Activated T-helper 1 cell treated with anti-CD3 and anti-CD28 coated beads, Interleukin-12 subunit alpha, Interleukin-12 subunit beta, Interleukin-2, Interleukin-4 antibody, amounts not matched to agents 30 ng/mL and 10 ng/mL and 1 ng/mL, durations not matched to agents 14 hours and 24 hours and 36 hours (primary cell): ENCODE results near the gene COL25A1. TPM values are rescaled to one million over a fixed set of nuclear protein-coding genes. Genes with fewer than 3 reads are reported as not detected.

Experiments used
- DNase-seq: peaks from one replicate; pipeline ENCODE4 v3.0.0; 2021; ENCODE audit warnings: low spot score
- H3K27ac Mint-ChIP-seq: one replicate; pipeline ENCODE4 v1.8.0; 2021; ENCODE audit warnings: mild to moderate bottlenecking, mixed read lengths
- H3K27me3 Mint-ChIP-seq: one replicate; pipeline ENCODE4 v1.8.0; 2022; ENCODE audit warnings: mild to moderate bottlenecking, moderate library complexity, mixed read lengths; ENCODE audit not compliant: insufficient read depth
- H3K36me3 Mint-ChIP-seq: one replicate; pipeline ENCODE4 v1.8.0; 2021; ENCODE audit warnings: low read depth, mixed read lengths
- H3K4me1 Mint-ChIP-seq: one replicate; pipeline ENCODE4 v1.8.0; 2021; ENCODE audit warnings: low read depth, mixed read lengths
- H3K4me3 Mint-ChIP-seq: one replicate; pipeline ENCODE4 v1.8.0; 2021; ENCODE audit warnings: mild to moderate bottlenecking, moderate library complexity, mixed read lengths
- H3K9me3 Mint-ChIP-seq: one replicate; pipeline ENCODE4 v1.8.0; 2021; ENCODE audit warnings: mixed read lengths
- intact Hi-C: fragments of 100-400 bp; cut with micrococcal nuclease; formaldehyde crosslinking; loops from one replicate; pipeline ENCODE4 v1.15.1; 2024
- total RNA-seq: library from RNA; stranded (reverse); gene quantifications from 2 replicates; pipeline ENCODE4 v1.2.3, GENCODE V29; 2022

Gene COL25A1
- total RNA-seq, 1 donor from 2014 or later, result not detected

DNA sequence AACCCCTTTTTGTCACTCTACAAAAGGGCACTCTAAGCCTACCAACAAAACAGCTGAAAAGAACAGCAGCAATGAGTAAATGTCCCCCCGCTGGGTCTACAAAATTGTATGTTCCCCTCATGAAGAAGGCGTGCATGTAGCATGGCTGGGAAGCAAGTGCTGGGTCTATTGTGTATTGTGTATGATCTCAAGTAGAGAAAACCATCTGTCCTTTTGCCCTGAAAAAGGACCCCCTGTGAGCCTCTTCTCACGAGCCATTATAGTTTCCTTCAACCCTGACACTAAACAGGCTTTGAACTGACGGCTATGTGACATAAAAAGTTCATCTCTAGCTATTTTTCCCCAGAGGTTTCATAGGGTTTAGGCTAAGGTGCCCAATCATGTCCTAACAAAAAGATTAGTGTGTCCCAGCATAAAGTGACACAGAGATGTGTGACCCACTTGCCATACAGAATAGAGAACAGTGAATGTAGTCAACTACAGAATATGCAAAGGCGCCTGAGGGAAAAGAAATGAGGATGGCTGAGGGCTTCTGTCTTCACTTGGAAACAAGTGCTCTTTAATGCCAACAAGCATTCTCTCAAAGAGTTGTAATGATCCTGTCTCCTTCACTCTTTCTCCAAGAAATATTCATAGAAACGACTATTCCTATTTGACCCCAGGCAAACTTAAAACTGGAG, 27.3 kb downstream of the COL25A1 start:
- Mint-ChIP-seq H3K36me3 (peaks cover 2% of the 10 kb centered on the region), H3K27me3 (no peaks in the 10 kb centered on the region), H3K4me1 (peaks cover 16% of the 10 kb centered on the region), H3K4me3 (no peak overlapping the region), H3K27ac (no peak overlapping the region), H3K9me3 (peaks cover 4% of the 10 kb centered on the region)
- intact Hi-C loops, result no loop called here
- no peak for DNase-seq

DNA sequence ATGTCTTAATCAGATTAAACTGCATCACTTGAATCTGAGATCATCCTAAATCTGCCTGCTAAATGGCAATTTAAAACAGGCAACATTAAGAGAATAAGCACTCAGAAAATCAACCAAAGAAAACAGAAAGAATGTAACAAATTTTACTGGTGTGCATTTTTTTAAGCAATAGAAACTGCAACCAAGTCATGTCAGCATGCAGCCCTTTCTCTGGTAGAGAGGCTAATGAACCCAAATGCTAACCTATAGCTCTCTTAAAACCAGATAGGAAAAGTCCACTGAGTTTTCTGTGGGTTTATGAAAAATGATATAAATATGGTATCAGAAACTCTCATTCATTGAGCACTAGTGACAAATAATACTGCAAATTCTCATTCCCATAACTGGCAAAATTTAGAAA, 35.6 kb downstream of the COL25A1 start:
- Mint-ChIP-seq H3K27ac (no peak overlapping the region), H3K4me1 (no peaks in the 10 kb centered on the region), H3K27me3 (peaks cover 6% of the 10 kb centered on the region), H3K9me3 (no peaks in the 10 kb centered on the region), H3K4me3 (no peak overlapping the region), H3K36me3 (no peaks in the 10 kb centered on the region)
- intact Hi-C loops, result no loop called here
- DNase-seq, result no peak

DNA sequence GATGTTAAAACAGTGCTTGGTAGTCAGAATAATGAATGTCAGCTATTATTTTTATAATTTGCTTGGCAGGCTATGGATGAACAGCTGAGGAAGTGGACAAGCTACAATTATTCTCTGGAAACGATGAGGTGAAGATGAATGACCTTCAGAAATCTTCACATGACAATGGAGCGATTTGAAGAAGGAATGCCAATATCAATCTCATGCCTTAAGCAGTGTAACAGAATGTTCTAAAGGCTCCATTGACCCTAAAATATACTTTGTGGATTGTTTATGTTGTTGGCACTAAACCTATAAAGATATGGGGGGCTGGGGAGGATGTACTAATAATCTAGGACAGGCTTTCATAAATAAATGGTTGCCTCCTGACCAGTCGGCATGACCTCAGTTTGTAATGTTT, 36.2 kb downstream of the COL25A1 start:
- DNase-seq, result no peak
- no peak overlapping the region for H3K27ac Mint-ChIP-seq
- intact Hi-C loops, result no loop called here
- no peaks in the 10 kb centered on the region for H3K4me1 Mint-ChIP-seq
- H3K9me3 Mint-ChIP-seq, result no peaks in the 10 kb centered on the region
- H3K27me3 Mint-ChIP-seq, result peaks cover 6% of the 10 kb centered on the region
- H3K36me3 Mint-ChIP-seq, result no peaks in the 10 kb centered on the region
- no peak overlapping the region for H3K4me3 Mint-ChIP-seq

DNA sequence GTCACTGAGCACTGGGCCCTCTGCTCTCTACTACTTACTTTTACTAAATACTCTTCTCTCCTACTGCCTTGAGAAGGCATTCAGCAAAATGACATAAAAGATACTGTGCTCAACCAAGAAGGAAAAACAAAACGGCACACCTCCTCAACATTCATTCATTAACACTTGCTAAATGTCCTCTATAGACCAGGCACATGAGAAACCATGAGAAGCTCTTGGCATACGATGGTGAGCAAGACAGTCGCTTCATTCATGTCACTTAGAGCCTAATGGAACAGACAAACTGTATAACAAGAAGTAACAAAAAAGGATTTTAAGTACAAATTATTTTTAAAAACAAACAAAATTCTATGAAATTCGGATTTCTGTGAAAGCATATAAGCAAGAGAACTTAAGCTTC, 38.7 kb downstream of the COL25A1 start:
- Mint-ChIP-seq H3K9me3 (no peaks in the 10 kb centered on the region), H3K36me3 (no peaks in the 10 kb centered on the region), H3K4me3 (no peak overlapping the region), H3K27ac (no peak overlapping the region), H3K4me1 (no peaks in the 10 kb centered on the region), H3K27me3 (peaks cover 6% of the 10 kb centered on the region)
- DNase-seq, result no peak
- intact Hi-C loops, result no loop called here

DNA sequence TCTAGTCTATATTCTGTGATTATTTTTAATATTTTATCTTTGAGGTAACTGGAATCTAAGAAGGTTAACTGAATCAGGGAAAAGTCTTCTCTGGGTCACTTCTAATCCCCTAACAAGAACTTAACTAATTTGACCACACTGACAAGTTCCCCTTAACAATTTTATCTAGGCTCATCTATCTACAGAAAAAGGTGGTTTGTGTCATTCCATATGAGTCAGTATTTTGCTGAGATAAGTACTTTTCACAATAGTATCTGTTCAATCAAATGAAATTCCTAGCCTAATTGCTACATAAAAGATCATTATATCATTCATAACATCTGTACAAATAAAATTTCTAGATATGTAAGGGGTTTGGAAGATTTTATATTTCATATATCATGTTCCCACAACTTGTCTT, 45.6 kb downstream of the COL25A1 start:
- no peaks in the 10 kb centered on the region for H3K4me1 Mint-ChIP-seq
- no peaks in the 10 kb centered on the region for H3K36me3 Mint-ChIP-seq
- intact Hi-C loops, result no loop called here
- H3K9me3 Mint-ChIP-seq, result no peaks in the 10 kb centered on the region
- peaks cover 11% of the 10 kb centered on the region for H3K27me3 Mint-ChIP-seq
- DNase-seq, result no peak
- H3K4me3 Mint-ChIP-seq, result no peak overlapping the region
- no peak overlapping the region for H3K27ac Mint-ChIP-seq

DNA sequence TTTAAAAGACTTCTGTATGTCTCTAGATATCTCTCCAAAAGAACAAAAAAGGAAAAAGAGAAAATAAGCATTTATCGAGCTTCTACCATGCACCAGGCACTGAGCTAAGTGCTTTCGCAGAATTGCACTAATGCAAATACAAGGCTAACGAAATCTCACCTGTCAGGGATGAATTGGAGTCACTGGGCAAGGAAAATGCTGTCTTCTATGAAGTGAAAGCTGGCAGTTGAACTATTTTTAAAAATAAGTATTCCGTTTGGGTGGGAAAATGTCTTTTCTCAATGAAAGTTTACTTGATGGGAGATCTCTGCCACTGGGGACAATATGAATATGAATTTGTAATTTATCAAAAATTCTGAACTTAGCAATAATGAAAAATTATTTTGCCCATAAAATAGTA, 47.6 kb downstream of the COL25A1 start:
- Mint-ChIP-seq H3K27me3 (peaks cover 11% of the 10 kb centered on the region), H3K27ac (no peak overlapping the region), H3K9me3 (no peaks in the 10 kb centered on the region), H3K36me3 (no peaks in the 10 kb centered on the region), H3K4me3 (no peak overlapping the region), H3K4me1 (no peaks in the 10 kb centered on the region)
- intact Hi-C loops, result no loop called here
- DNase-seq, result no peak

DNA sequence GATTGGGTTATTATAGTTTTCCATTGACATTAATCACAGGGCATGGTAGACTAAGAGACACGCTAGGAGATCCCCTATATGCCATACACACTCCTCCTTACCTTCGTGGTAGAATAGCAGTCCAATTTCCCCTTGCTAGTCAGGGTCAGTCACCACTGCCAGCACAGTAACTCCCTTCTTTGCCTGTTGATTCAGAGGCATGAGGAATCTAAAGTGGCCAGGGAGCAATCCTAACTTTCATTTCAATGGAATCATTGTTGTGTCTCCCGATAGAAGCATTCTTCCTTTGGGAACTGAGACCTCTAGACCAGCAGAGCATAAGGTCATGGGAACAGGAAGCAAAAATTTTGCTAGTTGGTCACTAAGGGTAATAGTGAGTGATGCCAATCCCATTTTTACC, 51.1 kb downstream of the COL25A1 start:
- H3K36me3 Mint-ChIP-seq, result no peaks in the 10 kb centered on the region
- no peaks in the 10 kb centered on the region for H3K9me3 Mint-ChIP-seq
- H3K27me3 Mint-ChIP-seq, result peaks cover 9% of the 10 kb centered on the region
- no peak overlapping the region for H3K4me3 Mint-ChIP-seq
- H3K27ac Mint-ChIP-seq, result no peak overlapping the region
- H3K4me1 Mint-ChIP-seq, result no peaks in the 10 kb centered on the region
- DNase-seq, result no peak
- intact Hi-C loops, result no loop called here

DNA sequence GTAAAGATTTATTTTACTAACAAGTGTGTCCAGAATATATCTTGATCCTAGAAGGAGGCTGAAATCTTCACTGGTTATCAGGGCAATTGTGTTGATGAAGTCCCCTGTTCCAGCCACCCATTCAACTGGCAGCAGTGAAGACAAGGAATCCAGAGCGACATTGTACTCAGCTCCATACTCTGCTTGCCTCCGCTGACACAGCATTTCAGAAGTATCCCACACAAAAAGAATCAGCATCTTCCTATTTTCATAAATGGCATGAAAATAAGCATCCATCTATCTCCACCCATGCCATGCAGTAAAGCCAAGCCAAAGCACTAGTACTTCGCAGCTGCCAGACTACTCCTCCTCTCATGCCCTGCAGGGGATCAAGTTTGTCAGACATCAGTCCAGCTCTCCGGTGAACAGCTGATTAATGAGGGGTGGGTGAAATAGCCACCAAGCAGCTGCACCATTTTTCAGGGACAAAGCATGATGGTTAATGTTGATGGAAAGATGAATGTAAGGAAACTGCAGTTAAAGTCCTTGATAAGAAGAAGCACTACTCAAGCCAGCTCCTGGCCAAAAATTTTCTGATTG, 54.0 kb downstream of the COL25A1 start:
- H3K9me3 Mint-ChIP-seq, result no peaks in the 10 kb centered on the region
- intact Hi-C loops, result loop anchor here (10.0 kb wide), 1 partner anchor 676 kb away; no protein-coding TSS in a partner anchor
- no peaks in the 10 kb centered on the region for H3K4me1 Mint-ChIP-seq
- H3K4me3 Mint-ChIP-seq, result no peak overlapping the region
- H3K27ac Mint-ChIP-seq, result no peak overlapping the region
- H3K27me3 Mint-ChIP-seq, result peaks cover 4% of the 10 kb centered on the region
- no peak for DNase-seq
- H3K36me3 Mint-ChIP-seq, result no peaks in the 10 kb centered on the region

DNA sequence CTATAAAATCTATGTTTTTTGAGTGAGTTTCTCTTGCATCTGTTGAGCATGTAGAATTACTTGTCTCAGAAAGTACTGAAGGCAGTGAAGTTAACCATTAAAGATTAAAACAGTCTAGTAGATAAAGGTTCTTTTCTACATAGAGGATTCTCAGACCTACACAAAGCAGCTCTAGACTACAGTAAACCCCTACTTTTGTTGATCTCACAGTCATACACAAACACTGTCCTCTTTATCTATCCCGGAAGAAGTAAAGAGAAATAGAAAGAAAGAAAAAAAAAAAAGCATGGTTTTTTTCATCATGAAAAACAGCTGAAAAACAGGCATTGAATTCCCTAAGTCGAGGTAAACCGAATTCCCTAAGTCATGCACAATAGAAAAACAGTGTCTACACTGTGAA, 58.6 kb downstream of the COL25A1 start:
- no peak overlapping the region for H3K27ac Mint-ChIP-seq
- no peak for DNase-seq
- H3K36me3 Mint-ChIP-seq, result no peaks in the 10 kb centered on the region
- H3K27me3 Mint-ChIP-seq, result peaks cover 4% of the 10 kb centered on the region
- no peaks in the 10 kb centered on the region for H3K9me3 Mint-ChIP-seq
- no peak overlapping the region for H3K4me3 Mint-ChIP-seq
- intact Hi-C loops, result loop anchor here (10.0 kb wide), 1 partner anchor 681 kb away; no protein-coding TSS in a partner anchor
- no peaks in the 10 kb centered on the region for H3K4me1 Mint-ChIP-seq

DNA sequence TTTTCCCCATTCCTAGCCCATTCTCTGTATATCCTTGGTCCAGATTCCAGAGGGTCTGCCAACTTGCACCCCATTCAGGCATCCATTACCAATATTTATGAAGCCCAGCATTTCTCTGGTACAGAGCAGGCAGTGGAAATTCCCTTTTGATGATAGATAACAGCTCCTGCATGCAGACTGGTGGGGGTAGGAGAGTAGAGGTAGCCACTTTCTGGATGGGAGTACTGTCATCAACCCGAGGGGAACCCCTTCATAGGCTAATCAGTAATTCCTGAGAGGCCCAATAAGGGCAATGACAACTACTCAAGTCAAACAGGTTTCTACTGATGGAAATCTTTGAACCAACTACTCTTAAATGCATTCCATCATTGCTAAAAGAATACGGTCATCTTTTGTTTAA, 63.7 kb downstream of the COL25A1 start:
- no peaks in the 10 kb centered on the region for H3K9me3 Mint-ChIP-seq
- H3K4me1 Mint-ChIP-seq, result no peaks in the 10 kb centered on the region
- intact Hi-C loops, result no loop called here
- no peak overlapping the region for H3K27ac Mint-ChIP-seq
- no peak overlapping the region for H3K4me3 Mint-ChIP-seq
- H3K36me3 Mint-ChIP-seq, result no peaks in the 10 kb centered on the region
- DNase-seq, result no peak
- no peaks in the 10 kb centered on the region for H3K27me3 Mint-ChIP-seq

DNA sequence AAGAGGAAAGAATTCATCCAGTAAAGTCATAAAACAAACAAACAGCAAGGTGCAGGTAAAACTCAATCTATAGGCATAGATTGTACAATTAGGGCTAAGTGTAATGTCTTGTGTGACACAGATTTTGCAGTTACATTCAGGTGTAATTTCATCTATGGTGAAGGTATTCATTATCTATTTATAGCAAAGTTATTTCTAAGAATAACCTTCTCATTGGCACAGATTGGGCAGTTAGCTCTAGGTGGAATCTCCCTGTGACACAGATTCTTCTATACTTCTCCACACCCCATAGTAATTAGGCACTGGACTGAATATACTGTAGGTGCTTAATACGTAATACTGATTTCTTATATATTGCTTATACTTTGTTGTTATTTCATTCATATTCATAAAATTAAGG, 66.8 kb downstream of the COL25A1 start:
- no peak overlapping the region for H3K4me3 Mint-ChIP-seq
- no peak overlapping the region for H3K27ac Mint-ChIP-seq
- intact Hi-C loops, result no loop called here
- H3K9me3 Mint-ChIP-seq, result no peaks in the 10 kb centered on the region
- DNase-seq, result no peak
- H3K36me3 Mint-ChIP-seq, result no peaks in the 10 kb centered on the region
- H3K4me1 Mint-ChIP-seq, result no peaks in the 10 kb centered on the region
- peaks cover 4% of the 10 kb centered on the region for H3K27me3 Mint-ChIP-seq

DNA sequence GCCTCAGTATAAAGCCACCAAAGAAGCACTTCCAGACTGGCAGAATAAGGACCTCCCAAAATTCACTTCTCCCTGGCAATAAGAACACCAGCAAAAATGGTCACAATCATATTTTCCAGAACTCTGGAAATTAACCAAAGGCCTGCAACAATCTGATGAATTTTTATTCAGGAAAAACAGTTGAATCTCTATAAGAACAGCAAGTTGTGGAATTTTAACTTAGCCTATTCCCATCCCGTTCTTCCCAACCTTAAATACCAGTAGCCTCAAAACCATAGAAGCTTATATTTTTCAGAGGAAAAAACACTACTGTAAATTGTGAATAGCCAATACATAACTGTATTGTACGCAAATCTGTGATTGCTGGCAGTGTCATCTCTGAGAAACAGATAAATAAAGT, 67.9 kb downstream of the COL25A1 start:
- no peaks in the 10 kb centered on the region for H3K9me3 Mint-ChIP-seq
- H3K36me3 Mint-ChIP-seq, result no peaks in the 10 kb centered on the region
- H3K4me3 Mint-ChIP-seq, result no peak overlapping the region
- peaks cover 7% of the 10 kb centered on the region for H3K27me3 Mint-ChIP-seq
- intact Hi-C loops, result no loop called here
- H3K27ac Mint-ChIP-seq, result no peak overlapping the region
- no peaks in the 10 kb centered on the region for H3K4me1 Mint-ChIP-seq
- DNase-seq, result no peak

DNA sequence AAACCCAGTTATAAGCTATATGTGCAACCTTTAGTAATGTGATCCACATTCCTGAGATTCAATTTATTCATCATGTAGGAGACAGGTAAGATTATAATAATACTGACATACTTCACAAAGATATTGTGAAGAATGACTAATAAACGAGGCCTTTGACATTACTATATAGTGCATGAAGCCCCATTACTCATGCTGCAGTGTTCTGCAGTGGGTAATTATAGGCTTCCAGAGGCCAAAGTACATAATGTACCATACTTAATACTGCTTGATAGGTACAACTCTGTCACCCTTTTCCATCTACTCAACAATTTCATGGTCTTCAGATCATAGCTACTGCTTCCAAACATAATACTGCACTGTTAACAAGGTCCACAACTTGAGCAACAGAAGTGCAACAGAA, 68.9 kb downstream of the COL25A1 start:
- Mint-ChIP-seq H3K4me3 (no peak overlapping the region), H3K9me3 (no peaks in the 10 kb centered on the region), H3K27me3 (peaks cover 7% of the 10 kb centered on the region), H3K27ac (no peak overlapping the region), H3K4me1 (no peaks in the 10 kb centered on the region), H3K36me3 (no peaks in the 10 kb centered on the region)
- DNase-seq, result no peak
- intact Hi-C loops, result no loop called here

DNA sequence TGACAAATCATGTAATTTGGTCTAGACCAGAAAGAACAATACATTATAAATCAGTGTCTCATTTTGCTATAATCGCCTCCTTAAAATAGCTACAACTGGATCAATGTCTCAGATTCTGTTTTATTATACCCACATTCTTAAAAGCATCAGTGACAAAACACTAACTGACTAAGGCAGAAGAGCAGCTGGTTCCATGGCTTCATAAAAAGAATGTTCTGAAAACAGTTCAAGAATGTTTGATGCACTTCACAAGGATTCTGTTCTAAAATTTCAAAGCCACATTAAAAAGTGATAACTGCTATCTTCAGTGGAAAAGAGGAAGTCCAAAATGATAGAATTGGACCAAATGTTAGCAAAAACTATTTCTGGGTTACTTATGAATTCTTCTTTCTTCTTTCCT, 69.8 kb downstream of the COL25A1 start:
- no peak for DNase-seq
- no peaks in the 10 kb centered on the region for H3K9me3 Mint-ChIP-seq
- H3K36me3 Mint-ChIP-seq, result no peaks in the 10 kb centered on the region
- H3K27ac Mint-ChIP-seq, result no peak overlapping the region
- no peaks in the 10 kb centered on the region for H3K4me1 Mint-ChIP-seq
- peaks cover 7% of the 10 kb centered on the region for H3K27me3 Mint-ChIP-seq
- no peak overlapping the region for H3K4me3 Mint-ChIP-seq
- intact Hi-C loops, result no loop called here
